GM18951 (cell line): ENCODE measurements around the gene ABCD2.
"Not testable (repeated sequence)": the region's sequence is repeated elsewhere in the genome, so short reads cannot be mapped to it uniquely, and the experiment has no call there.

Experiments used
- POLR2A ChIP-seq: IDR thresholded peaks from 4 replicates; pipeline ENCODE4 v1.6.1; 2011; ENCODE audit warnings: mild to moderate bottlenecking; ENCODE audit not compliant: insufficient read length, insufficient read depth; ENCODE audit errors: extremely low read depth
- in situ Hi-C: fragments of 300-500 bp; cut with MboI; formaldehyde crosslinking; loops from one replicate; pipeline ENCODE4 v1.12.0; 2022; ENCODE audit warnings: low sequenced_read_pairs, mixed read lengths, inconsistent platforms; ENCODE audit not compliant: unreplicated experiment

ABCD2 gene

GRCh38 chr12:39619660-39620433 lies at the start of gene ABCD2:
ABCD2 (minus strand) TSS chr12:39619803; CDS start chr12:39619615, 188 bp downstream.
- peak; percentile 31 for TF ChIP-seq POLR2A
- in situ Hi-C loops: no loop called here

GRCh38 chr12:39660101-39660500 lies 40.5 kb upstream of the ABCD2 start:
- in situ Hi-C loops: no loop called here
- TF ChIP-seq POLR2A: no peak

- TF ChIP-seq POLR2A: no peak
- in situ Hi-C loops: no loop called here
Observed at GRCh38 chr12:39647383-39647782, 27.8 kb upstream of the ABCD2 start.

- TF ChIP-seq POLR2A: no peak
- in situ Hi-C loops: no loop called here
Observed at GRCh38 chr12:39646963-39647362, 27.4 kb upstream of the ABCD2 start.

- no peak for TF ChIP-seq POLR2A
- in situ Hi-C loops: no loop called here
Observed at GRCh38 chr12:39643052-39643451, 23.4 kb upstream of the ABCD2 start.

- in situ Hi-C loops: no loop called here
- no peak for TF ChIP-seq POLR2A
Observed at GRCh38 chr12:39638840-39639239, 19.2 kb upstream of the ABCD2 start.

GRCh38 chr12:39638178-39638577 lies 18.6 kb upstream of the ABCD2 start:
- in situ Hi-C loops: no loop called here

GRCh38 chr12:39632670-39633069 lies 13.1 kb upstream of the ABCD2 start:
- in situ Hi-C loops: no loop called here
- TF ChIP-seq POLR2A: no peak

More at GRCh38 chr12:39638178-39638577, 18.6 kb upstream of the ABCD2 start:
- no peak for TF ChIP-seq POLR2A

- in situ Hi-C loops: no loop called here
- TF ChIP-seq POLR2A: no peak
Observed at GRCh38 chr12:39628836-39629235, 9.2 kb upstream of the ABCD2 start.

GRCh38 chr12:39627914-39628313 lies 8.3 kb upstream of the ABCD2 start:
- TF ChIP-seq POLR2A: no peak
- in situ Hi-C loops: no loop called here

- in situ Hi-C loops: no loop called here
- no peak for TF ChIP-seq POLR2A
Observed at GRCh38 chr12:39626033-39626814, 6.6 kb upstream of the ABCD2 start.

- in situ Hi-C loops: no loop called here
- TF ChIP-seq POLR2A: no peak
Observed at GRCh38 chr12:39623919-39624318, 4.3 kb upstream of the ABCD2 start.

GRCh38 chr12:39623160-39623559 lies 3.6 kb upstream of the ABCD2 start:
- in situ Hi-C loops: not testable (repeated sequence)

GRCh38 chr12:39622306-39622705 lies 2.7 kb upstream of the ABCD2 start:
- in situ Hi-C loops: no loop called here
- TF ChIP-seq POLR2A: no peak

- no peak for TF ChIP-seq POLR2A
- in situ Hi-C loops: no loop called here
Observed at GRCh38 chr12:39621670-39622069, 2.1 kb upstream of the ABCD2 start.
